D341Med (cell line): Measurements from ENCODE around the gene ERBB4.
"Not testable (repeated sequence)": the region's sequence is repeated elsewhere in the genome, so short reads cannot be mapped to it uniquely, and the experiment has no call there.

Experiments used
- DNase-seq: peaks from one replicate; pipeline ENCODE4 v3.0.0; 2012; ENCODE audit warnings: low spot score

Gene ERBB4

GRCh38 chr2:212528106-212528856, 10.3 kb downstream of the ERBB4 start:
- DNase-seq: no peak

GRCh38 chr2:212526059-212526458, 12.5 kb downstream of the ERBB4 start:
- no peak for DNase-seq

- DNase-seq: no peak
Observed at GRCh38 chr2:212523756-212524155, 14.8 kb downstream of the ERBB4 start.

GRCh38 chr2:212520340-212520739, 18.3 kb downstream of the ERBB4 start:
- peak; percentile 27 for DNase-seq

- no peak for DNase-seq
Observed at GRCh38 chr2:212517693-212518092, 20.9 kb downstream of the ERBB4 start.

- DNase-seq: no peak
Observed at GRCh38 chr2:212505586-212505985, 33.0 kb downstream of the ERBB4 start.

- DNase-seq: no peak
Observed at GRCh38 chr2:212495046-212495445, 43.6 kb downstream of the ERBB4 start.

GRCh38 chr2:212494418-212495020, 44.1 kb downstream of the ERBB4 start:
- DNase-seq: no peak

- no peak for DNase-seq
Observed at GRCh38 chr2:212489719-212490346, 48.8 kb downstream of the ERBB4 start.

- no peak for DNase-seq
Observed at GRCh38 chr2:212488611-212489010, 50.0 kb downstream of the ERBB4 start.

GRCh38 chr2:212484563-212485080, 54.0 kb downstream of the ERBB4 start:
- no peak for DNase-seq

GRCh38 chr2:212480447-212480846, 58.2 kb downstream of the ERBB4 start:
- no peak for DNase-seq

- DNase-seq: no peak
Observed at GRCh38 chr2:212477571-212477970, 61.0 kb downstream of the ERBB4 start.

- DNase-seq: no peak
Observed at GRCh38 chr2:212473211-212473610, 65.4 kb downstream of the ERBB4 start.

- not testable (repeated sequence) for DNase-seq
Observed at GRCh38 chr2:212467551-212467950, 71.1 kb downstream of the ERBB4 start.

GRCh38 chr2:212465456-212465855, 73.1 kb downstream of the ERBB4 start:
- no peak for DNase-seq

GRCh38 chr2:212461708-212462107, 76.9 kb downstream of the ERBB4 start:
- DNase-seq: not testable (repeated sequence)

- DNase-seq: no peak
Observed at GRCh38 chr2:212454149-212454548, 84.5 kb downstream of the ERBB4 start.

GRCh38 chr2:212451786-212452231, 86.8 kb downstream of the ERBB4 start:
- no peak for DNase-seq

- DNase-seq: no peak
Observed at GRCh38 chr2:212448698-212449097, 89.9 kb downstream of the ERBB4 start.

- DNase-seq: no peak
Observed at GRCh38 chr2:212441821-212442220, 96.8 kb downstream of the ERBB4 start.

- DNase-seq: no peak
Observed at GRCh38 chr2:212441141-212441540, 97.5 kb downstream of the ERBB4 start.
